Liver (tissue), 9 donors: ENCODE measurements around the gene GDF3. TPM values are rescaled to one million over a fixed set of nuclear protein-coding genes. Genes with fewer than 3 reads are reported as not detected.

Experiments used
- DNase-seq: peaks from one replicate; pipeline ENCODE4 v3.0.0-alpha.2; 2017; ENCODE audit warnings: low spot score
- H3K27ac ChIP-seq, 2 donors: one replicate each; pipeline ENCODE4 v1.7.0; 2013; ENCODE audit warnings: inconsistent platforms in 2 of 2, low read length in 2 of 2, control low read depth in 1 of 2, low read depth in 1 of 2, mild to moderate bottlenecking in 1 of 2
- H3K27me3 ChIP-seq, 4 donors: one replicate each; pipeline versions ENCODE4 v1.6.1 to v1.7.0; 2013; ENCODE audit warnings: low read length in 3 of 4, inconsistent platforms in 1 of 4, mild to moderate bottlenecking in 1 of 4, moderate library complexity in 1 of 4; ENCODE audit not compliant: control insufficient read depth in 4 of 4, insufficient read depth in 4 of 4
- H3K36me3 ChIP-seq, 4 donors: one replicate each; pipeline versions ENCODE4 v1.6.1 to v1.7.0; 2013; ENCODE audit warnings: low read length in 3 of 4, mild to moderate bottlenecking in 3 of 4, low read depth in 1 of 4, moderate library complexity in 1 of 4; ENCODE audit not compliant: control insufficient read depth in 4 of 4, insufficient read depth in 3 of 4
- H3K4me1 ChIP-seq, 4 donors: one replicate each; pipeline versions ENCODE4 v1.6.1 to v1.7.0; 2013; ENCODE audit warnings: low read length in 3 of 4, mild to moderate bottlenecking in 3 of 4, moderate library complexity in 1 of 4; ENCODE audit not compliant: control insufficient read depth in 4 of 4, insufficient read depth in 4 of 4
- H3K4me3 ChIP-seq, 3 donors: one replicate each; pipeline versions ENCODE4 v1.6.1 to v1.7.0; 2013; ENCODE audit warnings: low read length in 3 of 3, control low read depth in 1 of 3, low read depth in 1 of 3, mild to moderate bottlenecking in 1 of 3
- H3K9ac ChIP-seq, 2 donors: one replicate each; pipeline ENCODE4 v1.7.0; 2013; ENCODE audit warnings: low read length in 2 of 2, mild to moderate bottlenecking in 2 of 2, moderate library complexity in 2 of 2, control low read depth in 1 of 2, low read depth in 1 of 2
- H3K9me3 ChIP-seq, 4 donors: one replicate each; pipeline versions ENCODE4 v1.6.1 to v1.7.0; 2013; ENCODE audit warnings: low read length in 3 of 4; ENCODE audit not compliant: control insufficient read depth in 4 of 4
- CTCF ChIP-seq: fragments of 150-350 bp; IDR thresholded peaks from 2 replicates; pipeline ENCODE4 v1.5.1; 2017; ENCODE audit warnings: improper control_type of control experiment, low read depth, low read length; ENCODE audit not compliant: missing input control
- EGR1 ChIP-seq, 2 donors: IDR thresholded peaks; 2 replicates each; pipeline ENCODE4 v1.6.1; 2016 to 2018; ENCODE audit warnings: antibody characterized with exemption in 2 of 2, low read depth in 2 of 2
- FOXA1 ChIP-seq: IDR thresholded peaks from 2 replicates; pipeline ENCODE4 v1.6.1; 2016; ENCODE audit warnings: antibody characterized with exemption
- FOXA2 ChIP-seq: IDR thresholded peaks from 2 replicates; pipeline ENCODE4 v1.6.1; 2016; ENCODE audit warnings: antibody characterized with exemption
- GABPA ChIP-seq, 2 donors: IDR thresholded peaks in 1 of 2; conservative IDR thresholded peaks in 1 of 2; 2 replicates each; pipeline ENCODE4 v1.6.1; 2016; ENCODE audit warnings: antibody characterized with exemption in 2 of 2, mild to moderate bottlenecking in 1 of 2, moderate library complexity in 1 of 2
- HNF4A ChIP-seq, 2 donors: conservative IDR thresholded peaks; 2 replicates each; pipeline ENCODE4 v1.6.1; 2016; ENCODE audit warnings: antibody characterized with exemption in 2 of 2, mild to moderate bottlenecking in 2 of 2
- HNF4G ChIP-seq: IDR thresholded peaks from 2 replicates; pipeline ENCODE4 v1.6.1; 2016; ENCODE audit warnings: antibody characterized with exemption
- JUND ChIP-seq, 2 donors: IDR thresholded peaks; 2 replicates each; pipeline ENCODE4 v1.6.1; 2016; ENCODE audit warnings: antibody characterized with exemption in 2 of 2
- NR2F2 ChIP-seq: IDR thresholded peaks from 2 replicates; pipeline ENCODE4 v1.6.1; 2016; ENCODE audit warnings: antibody characterized with exemption
- RAD21 ChIP-seq, 2 donors: IDR thresholded peaks; 2 replicates each; pipeline ENCODE4 v1.6.1; 2016; ENCODE audit warnings: antibody characterized with exemption in 2 of 2, mild to moderate bottlenecking in 2 of 2
- REST ChIP-seq: IDR thresholded peaks from 2 replicates; pipeline ENCODE4 v1.6.1; 2016; ENCODE audit warnings: antibody characterized with exemption, mild to moderate bottlenecking
- SP1 ChIP-seq: IDR thresholded peaks from 2 replicates; pipeline ENCODE4 v1.6.1; 2018; ENCODE audit warnings: antibody characterized with exemption, mild to moderate bottlenecking
- TAF1 ChIP-seq: conservative IDR thresholded peaks from 2 replicates; pipeline ENCODE4 v1.6.1; 2016; ENCODE audit warnings: antibody characterized with exemption, mild to moderate bottlenecking
- YY1 ChIP-seq: IDR thresholded peaks from 2 replicates; pipeline ENCODE4 v1.6.1; 2016; ENCODE audit warnings: antibody characterized with exemption, mild to moderate bottlenecking
- WGBS: extraction: QIAGEN DNeasy Blood & Tissue Kit; methylation state at CpG from one replicate; pipeline ENCODE4 v1.1.7; 2013; 5-methylcytosine and 5-hydroxymethylcytosine counted together
- polyA plus RNA-seq, 2 donors: library from polyadenylated mRNA; stranded (reverse) in 1 of 2; unstranded in 1 of 2; fragments of 200-250 nt in 1 of 2; fragments of >200 nt in 1 of 2; fragmentation: Nextera tagmentation in 1 of 2; extraction: Ambion mirVana in 1 of 2; gene quantifications; one replicate each; pipeline versions ENCODE4 v1.2.1 to v1.2.3, GENCODE V29; 2013 to 2015
- total RNA-seq, 2 donors: library from RNA; depleted of rRNA; stranded (reverse); fragments of >200 nt; gene quantifications; one replicate each; pipeline ENCODE4 v1.2.3, GENCODE V29; 2014
- TF ChIP-seq, protein P1 (sequence below): IDR thresholded peaks from 2 replicates; pipeline ENCODE4 v1.6.1; 2016; ENCODE audit warnings: antibody characterized with exemption
- TF ChIP-seq, protein P2 (sequence below): IDR thresholded peaks from 2 replicates; pipeline ENCODE4 v1.6.1; 2016; ENCODE audit warnings: antibody characterized with exemption
- TF ChIP-seq, protein P3 (sequence below): IDR thresholded peaks from 2 replicates; pipeline ENCODE4 v1.6.1; 2016; ENCODE audit warnings: antibody characterized with exemption
- donor health status: healthy.
- donor health status: healthy.
- donor health status: healthy.
- donor health status: healthy.
- donor health status: healthy.

Gene GDF3
- total RNA-seq (not detected), polyA plus RNA-seq (not detected)

DNA sequence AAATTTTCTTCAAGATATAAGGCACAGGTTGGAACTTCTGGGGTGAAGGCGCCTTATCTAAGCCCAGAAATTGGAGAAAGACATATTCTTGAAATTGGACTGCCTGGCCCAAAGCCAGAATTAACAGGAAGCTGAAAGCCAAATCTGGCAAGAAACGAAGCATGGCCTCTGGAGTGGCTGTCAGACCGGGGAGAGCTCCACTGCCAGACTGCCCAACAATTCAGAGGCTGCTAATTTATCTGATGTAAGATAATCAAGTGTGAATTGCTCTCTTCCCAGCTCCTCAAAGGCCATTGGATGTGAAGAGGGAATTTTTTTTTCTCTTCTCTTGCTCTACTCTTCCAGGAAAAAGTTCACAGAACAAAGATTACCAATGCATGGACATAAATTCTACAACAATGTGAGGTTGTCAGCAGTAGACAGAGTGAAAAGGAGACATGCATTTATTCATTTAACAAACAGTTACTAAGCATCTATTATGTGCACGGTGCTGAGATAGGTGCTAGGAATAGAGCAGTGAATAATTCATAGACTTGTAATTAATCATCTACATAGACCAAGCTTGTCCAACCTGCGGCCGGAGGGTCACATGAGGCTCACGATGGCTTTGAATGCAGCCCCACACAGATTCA, at the start of gene GDF3:
GDF3 (minus strand) TSS at position 210 of the 632 bp plus-strand sequence; CDS start at position 163, 47 bp downstream.
- H3K27ac ChIP-seq = no peak within 1 kb of the TSS

DNA sequence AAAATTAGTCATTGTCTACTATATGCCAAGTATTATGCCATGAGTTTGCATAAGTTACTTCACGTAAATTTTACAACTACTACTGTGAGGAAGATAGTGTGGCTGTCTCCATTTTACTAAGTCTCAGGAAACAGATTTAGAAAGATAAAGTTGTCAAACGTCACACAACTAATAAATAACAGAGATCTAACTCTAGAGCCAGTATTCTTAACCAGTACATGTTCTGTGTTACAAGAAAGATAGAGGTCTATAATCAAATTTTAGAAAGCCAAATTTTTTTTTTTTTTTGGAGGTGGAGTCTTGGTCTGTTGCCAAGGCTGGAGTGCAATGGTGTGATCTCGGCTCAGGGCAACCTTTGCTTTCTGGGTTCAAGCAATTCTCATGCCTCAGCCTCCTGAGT, 37.4 kb upstream of the GDF3 start:
- no peak for DNase-seq
- WGBS = 66% methylated on average over 3 of the region's 3 CpGs
- Histone ChIP-seq H3K36me3 (no peaks in the 10 kb centered on the region), H3K4me3 (no peak overlapping the region), H3K4me1 (no peaks in the 10 kb centered on the region), H3K27ac (no peak overlapping the region), H3K9ac (no peak overlapping the region), H3K9me3 (peaks cover 0 to under 1% (median 0%) of the 10 kb centered on the region in 4 donors), H3K27me3 (no peaks in the 10 kb centered on the region)
- no peak for TF ChIP-seq RAD21 (IDR thresholded peaks at IDR 0.05)
- no peak for TF ChIP-seq TAF1
- no peak for TF ChIP-seq JUND (IDR thresholded peaks at IDR 0.05)
- no peak for TF ChIP-seq CTCF
- TF ChIP-seq, protein P1, sequence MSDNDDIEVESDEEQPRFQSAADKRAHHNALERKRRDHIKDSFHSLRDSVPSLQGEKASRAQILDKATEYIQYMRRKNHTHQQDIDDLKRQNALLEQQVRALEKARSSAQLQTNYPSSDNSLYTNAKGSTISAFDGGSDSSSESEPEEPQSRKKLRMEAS = no peak
- no peak for TF ChIP-seq FOXA1
- no peak for TF ChIP-seq YY1
- TF ChIP-seq, protein P2, sequence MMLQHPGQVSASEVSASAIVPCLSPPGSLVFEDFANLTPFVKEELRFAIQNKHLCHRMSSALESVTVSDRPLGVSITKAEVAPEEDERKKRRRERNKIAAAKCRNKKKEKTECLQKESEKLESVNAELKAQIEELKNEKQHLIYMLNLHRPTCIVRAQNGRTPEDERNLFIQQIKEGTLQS = no peak
- no peak for TF ChIP-seq GABPA (IDR thresholded peaks at IDR 0.05 in 1 of 2, conservative IDR thresholded peaks at IDR 0.05 in 1 of 2)
- TF ChIP-seq HNF4G = no peak
- TF ChIP-seq FOXA2 = no peak
- TF ChIP-seq EGR1 (IDR thresholded peaks at IDR 0.05; ENCODE audit: low read depth in 2 of 2) = no peak
- no peak for TF ChIP-seq HNF4A (conservative IDR thresholded peaks at IDR 0.05)
- no peak for TF ChIP-seq SP1
- TF ChIP-seq, protein P3, sequence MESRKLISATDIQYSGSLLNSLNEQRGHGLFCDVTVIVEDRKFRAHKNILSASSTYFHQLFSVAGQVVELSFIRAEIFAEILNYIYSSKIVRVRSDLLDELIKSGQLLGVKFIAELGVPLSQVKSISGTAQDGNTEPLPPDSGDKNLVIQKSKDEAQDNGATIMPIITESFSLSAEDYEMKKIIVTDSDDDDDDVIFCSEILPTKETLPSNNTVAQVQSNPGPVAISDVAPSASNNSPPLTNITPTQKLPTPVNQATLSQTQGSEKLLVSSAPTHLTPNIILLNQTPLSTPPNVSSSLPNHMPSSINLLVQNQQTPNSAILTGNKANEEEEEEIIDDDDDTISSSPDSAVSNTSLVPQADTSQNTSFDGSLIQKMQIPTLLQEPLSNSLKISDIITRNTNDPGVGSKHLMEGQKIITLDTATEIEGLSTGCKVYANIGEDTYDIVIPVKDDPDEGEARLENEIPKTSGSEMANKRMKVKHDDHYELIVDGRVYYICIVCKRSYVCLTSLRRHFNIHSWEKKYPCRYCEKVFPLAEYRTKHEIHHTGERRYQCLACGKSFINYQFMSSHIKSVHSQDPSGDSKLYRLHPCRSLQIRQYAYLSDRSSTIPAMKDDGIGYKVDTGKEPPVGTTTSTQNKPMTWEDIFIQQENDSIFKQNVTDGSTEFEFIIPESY = no peak
- no peak for TF ChIP-seq REST
- TF ChIP-seq NR2F2 = no peak

More for the DNA sequence above, at the start of gene GDF3:
- WGBS = 48% methylated on average over 7 of the region's 7 CpGs
- no peak for TF ChIP-seq FOXA1
- no peak for TF ChIP-seq HNF4A (conservative IDR thresholded peaks at IDR 0.05)
- no peak for TF ChIP-seq YY1
- no peak for TF ChIP-seq RAD21 (IDR thresholded peaks at IDR 0.05)
- Histone ChIP-seq H3K9ac (no peak within 1 kb of the TSS), H3K4me1 (no peaks in the 10 kb centered on the region), H3K36me3 (no peaks in the 10 kb centered on the region), H3K27me3 (no peaks in the 10 kb centered on the region), H3K4me3 (no peak within 1 kb of the TSS), H3K9me3 (no peaks in the 10 kb centered on the region)
- DNase-seq = no peak
